HG03280 (cell line): ENCODE results near the gene FAM81A.

Source experiments
- ATAC-seq: cut with Tn5 transposase; IDR thresholded peaks from one replicate; pipeline ENCODE4 v1.9.1; 2021; ENCODE audit warnings: mild to moderate bottlenecking, moderate library complexity; ENCODE audit not compliant: unreplicated experiment

FAM81A gene

DNA sequence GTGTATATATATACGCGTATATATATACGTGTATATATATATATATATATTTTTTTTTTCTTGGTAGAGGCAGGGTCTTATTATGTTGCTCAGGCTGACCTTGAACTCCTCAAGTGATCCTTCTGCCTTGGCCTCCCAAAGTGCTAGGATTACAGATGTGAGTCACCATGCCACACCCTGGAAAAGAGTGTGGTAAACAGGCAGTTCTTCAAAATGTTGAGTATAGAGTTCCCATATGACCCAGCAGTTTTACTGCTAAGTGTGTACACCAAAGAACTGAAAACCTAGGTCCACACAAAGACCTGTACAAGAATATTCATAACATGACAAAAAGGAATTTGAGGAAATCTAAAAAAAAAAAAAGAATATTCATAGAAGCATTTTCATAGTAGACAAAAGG is 101.8 kb downstream of the FAM81A start:
- ATAC-seq = no peak

DNA sequence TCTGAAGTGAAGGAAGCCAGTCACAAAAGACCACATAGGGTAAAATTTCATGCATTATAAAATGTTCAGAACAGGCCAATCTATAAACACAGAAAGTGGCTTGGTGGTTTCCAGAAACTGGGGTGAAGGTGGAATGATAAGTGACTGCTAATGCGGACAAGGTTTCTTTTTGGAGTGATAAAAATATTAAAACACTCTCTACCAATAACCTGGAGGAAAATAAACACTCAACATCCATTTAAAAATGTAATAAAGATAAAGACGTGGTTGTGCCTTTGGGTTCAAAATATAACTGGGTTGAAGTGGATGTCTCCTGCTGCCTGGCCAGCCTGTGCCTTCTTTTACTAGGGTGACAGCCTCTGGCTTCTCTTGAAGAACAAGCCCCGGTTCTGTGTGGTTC is 102.7 kb downstream of the FAM81A start:
- no peak for ATAC-seq

GRCh38 chr15:59541750-59542149 is 103.8 kb downstream of the FAM81A start:
- no peak for ATAC-seq

DNA sequence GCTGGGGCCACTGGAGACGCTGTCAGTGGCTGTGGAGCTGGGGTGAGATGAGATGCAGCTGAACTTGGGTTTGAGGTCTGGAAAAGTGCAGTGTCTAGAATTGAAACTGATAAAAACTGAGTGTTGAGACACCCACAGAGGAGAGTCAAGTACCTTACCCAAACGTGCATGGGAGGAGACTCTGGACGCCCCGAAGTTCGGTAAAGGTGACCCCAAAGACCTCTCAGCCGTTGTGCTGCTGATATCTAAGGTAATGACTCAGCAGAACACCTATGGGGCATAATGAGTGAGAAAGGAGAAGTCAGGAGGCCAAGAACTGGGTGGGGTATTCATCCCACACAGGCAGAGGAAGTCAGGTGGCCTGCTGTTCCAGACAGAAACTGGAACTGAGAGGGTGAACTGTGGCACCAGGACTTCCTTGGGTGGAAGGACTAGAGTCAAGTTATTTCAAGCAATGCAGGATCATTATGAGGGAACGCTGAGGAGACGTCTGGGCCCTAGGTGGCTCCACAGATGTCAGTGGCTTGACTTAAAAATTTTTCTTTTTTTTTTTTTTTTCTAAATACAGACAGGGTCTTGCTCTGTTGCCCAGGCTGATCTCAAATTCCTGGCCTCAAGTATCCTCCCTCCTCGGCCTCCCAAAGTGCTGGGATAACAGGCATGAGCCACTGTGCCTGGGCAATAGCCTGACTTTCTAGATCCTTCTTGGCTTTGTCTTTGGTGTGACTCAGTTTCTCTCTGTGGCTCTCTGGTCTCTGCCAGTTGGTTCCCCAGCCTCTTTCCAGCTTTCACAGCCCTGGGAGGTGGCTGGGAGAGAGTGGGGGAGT is 105.9 kb downstream of the FAM81A start:
- peak; percentile 53 for ATAC-seq

DNA sequence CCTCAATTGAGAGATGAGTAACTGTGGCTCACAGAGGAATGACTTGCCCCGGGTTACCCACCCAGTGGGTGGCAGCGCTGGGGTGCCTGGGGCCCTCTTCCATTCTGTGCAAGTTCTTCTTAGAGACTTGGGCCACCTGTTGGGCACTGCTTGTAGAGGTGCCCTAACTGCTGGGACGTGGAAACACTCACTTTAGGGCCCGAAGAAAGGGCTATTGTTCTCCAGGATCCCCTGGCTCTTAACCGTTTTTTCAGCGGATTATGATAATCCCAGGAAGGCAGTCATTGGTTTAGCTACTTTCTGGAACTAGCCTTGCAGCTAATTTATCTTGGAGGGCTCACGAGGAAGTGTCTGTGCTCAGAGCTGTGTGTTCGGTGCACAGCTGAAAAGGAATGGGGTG is 107.6 kb downstream of the FAM81A start:
- ATAC-seq = no peak

- no peak for ATAC-seq
These were observed 110.7 kb downstream of the FAM81A start for GRCh38 chr15:59548501-59549226.

DNA sequence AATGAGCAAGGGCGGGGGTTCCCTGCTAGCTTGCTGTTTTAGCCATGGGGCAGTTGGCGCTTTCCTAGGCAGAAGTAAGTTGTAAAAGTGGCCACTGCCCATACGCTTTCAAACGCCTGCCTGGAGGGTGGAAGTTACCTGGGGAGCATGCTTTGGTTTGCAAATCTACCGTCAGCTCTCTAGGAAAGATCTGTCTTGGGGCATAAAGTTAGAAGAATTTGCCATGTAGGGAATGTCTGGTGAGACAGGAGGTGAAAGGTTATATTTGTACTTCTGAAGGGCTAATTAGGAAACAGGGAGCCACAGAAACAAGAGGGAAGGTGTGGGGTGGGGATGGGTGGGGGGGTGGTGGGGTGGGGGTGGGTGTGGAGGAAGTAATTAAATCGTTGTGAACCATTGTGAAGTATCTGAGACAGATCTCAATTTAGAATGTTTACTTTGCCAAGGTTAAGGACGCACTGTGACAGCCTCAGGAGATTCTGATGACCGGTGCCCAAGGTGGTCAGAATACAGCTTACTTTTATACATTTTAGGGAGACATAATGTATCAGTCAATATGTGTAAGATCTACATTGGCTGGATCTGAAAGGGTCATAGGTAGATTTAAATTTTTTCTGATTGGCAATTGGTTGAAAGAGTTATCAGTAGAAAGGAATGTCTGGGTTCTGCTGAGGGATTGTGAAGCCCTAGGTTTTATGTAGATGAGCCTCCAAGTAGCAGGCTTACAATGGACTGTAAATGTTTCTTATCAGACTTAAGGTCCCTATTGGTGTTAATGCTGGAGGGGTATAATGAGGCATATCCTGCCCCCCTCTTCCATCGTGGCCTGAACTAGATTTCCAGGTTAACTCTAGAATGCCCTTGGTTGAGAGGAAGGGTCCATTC is 111.6 kb downstream of the FAM81A start:
- ATAC-seq = no peak

DNA sequence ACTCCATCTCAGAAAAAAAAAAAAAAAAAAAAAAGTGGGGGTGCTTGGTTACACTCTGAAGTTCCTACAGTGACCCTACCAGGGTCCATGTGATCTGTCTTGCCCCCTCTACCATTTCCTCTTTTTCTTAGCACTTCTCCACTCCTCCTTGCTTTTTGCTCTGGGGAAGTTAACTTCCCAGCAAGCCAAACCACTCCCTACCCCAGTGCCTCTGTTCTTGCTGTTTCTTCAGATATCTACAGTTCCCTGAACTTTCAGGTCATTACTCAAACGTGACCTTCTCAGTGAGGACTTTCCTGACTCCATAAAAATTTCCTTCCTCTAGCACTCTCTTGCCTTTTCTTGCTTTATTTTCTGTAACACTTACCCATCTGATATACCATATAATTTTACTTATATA is 112.5 kb downstream of the FAM81A start:
- ATAC-seq = no peak

DNA sequence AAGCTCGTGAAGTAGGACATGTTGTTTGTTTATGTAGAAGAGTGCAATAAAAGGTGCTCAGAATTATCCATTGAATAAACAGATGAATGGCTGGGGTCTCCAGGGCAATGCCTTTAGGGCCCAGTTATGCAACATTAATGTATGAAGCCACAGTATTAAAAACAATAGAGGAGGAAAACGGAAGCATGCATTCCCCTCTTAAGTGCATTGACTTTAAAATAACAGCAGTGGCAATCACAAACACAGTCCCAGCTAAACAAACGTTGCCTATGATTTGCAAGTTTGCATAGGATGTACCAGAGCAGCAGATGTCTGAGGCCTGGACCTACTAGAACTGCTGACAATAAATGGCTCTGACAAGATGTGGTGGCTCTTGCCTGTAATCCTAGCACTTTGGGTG is 113.0 kb downstream of the FAM81A start:
- ATAC-seq = no peak

DNA sequence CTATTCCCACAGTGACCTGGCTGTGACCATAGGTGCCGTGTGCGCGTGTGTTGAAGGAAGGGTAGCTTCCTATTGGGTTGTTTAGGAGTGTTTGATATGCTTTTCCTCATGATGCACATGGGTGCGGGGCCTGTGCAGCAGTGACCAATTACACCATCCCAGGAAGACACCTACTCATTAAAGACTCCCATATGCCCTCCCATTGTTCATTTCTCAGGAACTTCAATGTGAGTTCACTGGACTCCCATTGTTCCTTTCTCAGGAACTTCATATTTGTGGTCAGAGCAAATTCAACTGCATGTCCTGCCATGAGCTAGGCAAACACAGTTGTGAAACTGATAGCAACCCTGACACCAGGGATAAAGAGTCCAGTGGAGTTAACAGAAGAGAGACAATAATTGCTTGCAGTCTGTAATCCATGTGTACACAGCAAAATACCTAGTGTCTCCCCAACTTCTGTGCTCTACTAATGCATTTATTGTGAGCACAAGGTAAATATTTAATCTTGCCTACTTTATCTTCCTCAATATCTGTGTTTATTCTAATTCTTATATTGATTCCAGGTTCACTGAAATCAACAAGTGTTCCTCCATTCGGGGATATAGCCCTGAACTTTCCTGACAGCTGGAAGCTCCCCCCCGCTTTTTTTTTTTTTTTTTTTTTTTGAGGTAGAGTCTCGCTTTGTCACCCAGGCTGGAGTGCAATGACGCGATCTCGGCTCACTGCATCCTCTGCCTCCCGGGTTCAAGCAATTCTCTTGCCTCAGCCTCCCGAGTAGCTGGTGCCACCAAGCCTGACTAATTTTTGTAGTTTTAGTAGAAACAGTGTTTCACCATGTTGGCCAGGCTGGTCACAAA is 116.1 kb downstream of the FAM81A start:
- ATAC-seq = no peak

GRCh38 chr15:59555696-59556095 is 117.7 kb downstream of the FAM81A start:
- no peak for ATAC-seq

- no peak for ATAC-seq
These were observed 118.4 kb downstream of the FAM81A start for GRCh38 chr15:59556380-59556779.

GRCh38 chr15:59557581-59557980 is 119.6 kb downstream of the FAM81A start:
- ATAC-seq = no peak

DNA sequence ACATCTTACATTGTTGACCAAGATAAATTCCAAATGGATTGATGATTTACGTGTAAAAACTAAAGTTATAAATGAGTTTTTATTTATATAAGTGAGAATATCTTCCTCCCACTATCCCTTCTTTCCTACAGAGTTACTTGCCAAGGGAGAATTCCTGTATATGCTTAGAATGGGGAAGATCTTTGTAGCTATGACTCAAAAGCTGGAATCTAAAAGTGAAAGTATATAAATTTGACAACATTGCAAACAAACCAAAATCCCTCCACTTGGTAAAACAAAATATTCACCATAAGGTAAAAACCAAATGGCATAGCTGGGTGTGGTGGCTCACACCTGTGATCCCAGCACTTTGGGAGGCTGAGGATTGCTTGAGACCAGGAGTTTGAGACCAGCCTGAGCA is 120.9 kb downstream of the FAM81A start:
- no peak for ATAC-seq

DNA sequence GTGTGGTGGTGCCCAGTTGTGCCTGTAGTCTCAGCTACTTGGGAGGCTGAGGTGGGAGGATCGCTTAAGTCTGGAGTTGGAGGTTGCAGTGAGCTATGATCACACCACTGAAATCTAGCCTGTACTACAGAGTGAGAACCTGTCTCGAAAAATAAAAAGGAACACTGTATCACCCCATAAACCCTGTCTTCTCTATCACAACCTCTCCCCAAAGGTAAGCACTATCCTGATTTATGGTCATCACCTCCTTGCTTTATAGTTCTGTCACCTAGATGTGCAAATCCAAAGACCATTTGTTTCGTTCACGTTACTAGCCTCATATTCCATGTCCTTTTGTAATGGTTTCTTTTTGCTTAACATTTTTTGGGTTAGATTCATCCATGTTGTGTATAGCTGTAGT is 123.6 kb downstream of the FAM81A start:
- ATAC-seq = no peak

DNA sequence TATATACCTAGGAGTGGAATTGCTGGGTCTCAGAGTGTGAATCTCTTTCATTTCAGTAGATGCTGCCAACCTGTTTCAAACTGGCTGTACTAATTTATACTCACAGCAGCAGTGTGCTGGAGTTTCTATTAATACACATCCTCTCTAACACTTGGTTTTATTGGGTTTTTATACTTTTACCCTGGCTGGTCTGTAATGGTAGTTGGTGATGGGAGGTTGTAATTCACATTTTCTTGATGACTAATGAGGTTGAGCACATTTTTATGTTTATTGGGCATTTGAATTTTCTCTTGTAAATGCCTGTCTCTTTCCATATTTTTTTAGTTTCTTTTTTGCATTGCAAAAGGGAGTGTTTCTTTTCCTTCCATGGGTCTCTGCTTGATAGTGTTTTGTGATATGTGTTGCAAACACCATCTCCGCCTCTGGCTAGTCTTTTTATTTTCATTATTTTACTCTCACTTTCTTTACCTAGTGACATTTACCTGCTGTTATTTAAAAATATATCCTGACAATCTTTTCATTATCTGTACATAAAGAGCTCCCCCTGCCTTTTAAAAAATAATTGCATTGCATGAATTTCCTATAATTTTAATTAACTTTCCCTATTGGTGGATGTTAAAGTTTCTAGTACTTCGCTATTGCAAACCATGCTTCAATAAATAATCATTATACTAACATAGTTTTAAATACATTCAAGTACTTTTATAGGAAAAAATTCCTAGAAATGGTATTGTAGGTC is 124.6 kb downstream of the FAM81A start:
- ATAC-seq = no peak

GRCh38 chr15:59565299-59565698 is 127.3 kb downstream of the FAM81A start:
- no peak for ATAC-seq

DNA sequence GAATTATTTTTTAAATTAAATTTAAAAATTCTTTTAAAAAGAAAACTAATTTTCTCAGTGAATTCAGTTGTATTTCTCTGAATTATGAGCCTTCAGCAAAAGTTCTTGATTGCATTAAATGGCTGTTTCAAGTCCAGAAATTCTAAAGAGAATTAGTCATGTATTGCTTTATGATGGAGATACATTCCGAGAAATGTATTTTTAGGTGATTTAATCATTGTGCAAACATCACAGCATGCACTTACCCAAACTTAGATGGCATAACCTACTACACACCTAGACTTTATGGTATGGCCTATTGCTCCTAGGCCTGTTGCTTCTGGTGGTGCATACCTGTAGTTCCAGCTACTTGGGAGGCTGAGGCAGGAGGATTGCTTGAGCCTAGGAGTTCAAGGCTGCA is 129.3 kb downstream of the FAM81A start:
- no peak for ATAC-seq

GRCh38 chr15:59569477-59569876 is 131.5 kb downstream of the FAM81A start:
- no peak for ATAC-seq

DNA sequence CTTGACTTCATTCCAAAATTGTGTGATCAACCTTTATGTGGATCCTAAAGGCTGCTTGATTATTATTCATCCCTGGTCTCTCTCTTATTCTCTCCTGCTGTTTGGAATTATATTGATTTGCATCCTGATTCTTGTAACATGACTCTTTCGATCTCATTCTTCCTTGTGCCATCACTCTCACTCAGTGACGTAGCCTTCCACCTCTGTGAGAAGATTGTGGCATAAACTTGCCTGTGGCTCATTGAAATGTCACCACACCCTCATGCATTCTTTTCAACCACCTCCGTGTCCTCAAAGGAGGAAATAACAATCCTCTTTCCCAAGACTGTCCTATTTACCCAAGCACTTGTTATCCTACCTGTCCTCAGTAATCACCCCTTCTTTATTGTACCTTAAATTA is 132.3 kb downstream of the FAM81A start:
- no peak for ATAC-seq
